A549 (cell line): ENCODE results near the gene FAM234B. TPM values are rescaled to one million over a fixed set of nuclear protein-coding genes. Genes with fewer than 3 reads are reported as not detected.

Experiments used
- ATAC-seq, 2 experiments: fragments of 200-7000 bp in 1 of 2; fragments of >200 bp in 1 of 2; cut with Nextera tagmentation in 1 of 2; cut with Tn5 transposase in 1 of 2; 3 replicates each; pipeline versions ENCODE4 v1.8.0 to v1.9.1; 2018 to 2020; ENCODE audit warnings: mild to moderate bottlenecking in 1 of 2, moderate library complexity in 1 of 2
- CTCF ChIA-PET: fragments of 300-600 bp; sonication (Branson Sonifier 250); formaldehyde crosslinking; extraction: SDS; loops from one replicate; lab custom pipeline; 2021; ENCODE audit warnings: antibody characterized with exemption, inconsistent platforms; lab: Yijun Ruan, JAX
- POLR2A ChIA-PET: fragments of 350-600 bp; formaldehyde crosslinking; extraction: SDS; loops from one replicate; lab custom pipeline; 2021; ENCODE audit warnings: antibody characterized with exemption, inconsistent platforms; lab: Yijun Ruan, JAX
- DNase-seq, 2 experiments: peaks; one replicate each; pipeline versions ENCODE4 v3.0.0 to v3.0.0-alpha.2; 2011 to 2016; ENCODE audit warnings: low read depth in 1 of 2, low spot score in 1 of 2
- FAIRE-seq: peaks from 2 replicates; lab custom pipeline; 2011; peaks lifted over from hg19 to GRCh38; lab: Jason Lieb, UNC
- H3K27ac ChIP-seq, 2 experiments: fragments of >200 bp; sonication (Bioruptor Twin); formaldehyde crosslinking; 3 replicates each; pipeline ENCODE4 v1.5.1; 2016 to 2017
- H3K4me1 ChIP-seq: fragments of >200 bp; sonication (Bioruptor Twin); formaldehyde crosslinking; 3 replicates; pipeline ENCODE4 v1.6.1; 2016
- H3K4me2 ChIP-seq: fragments of >200 bp; sonication (Bioruptor Twin); formaldehyde crosslinking; 3 replicates; pipeline ENCODE4 v1.6.1; 2016
- H3K4me3 ChIP-seq: fragments of >200 bp; sonication (Bioruptor Twin); formaldehyde crosslinking; 3 replicates; pipeline ENCODE4 v1.5.1; 2016
- H3K9me3 ChIP-seq: fragments of >200 bp; sonication (Bioruptor Twin); formaldehyde crosslinking; 3 replicates; pipeline ENCODE4 v1.6.1; 2016
- ATOH8 ChIP-seq: fragments of 250-450 bp; sonication (Bioruptor Pico); IDR thresholded peaks from 2 replicates; pipeline ENCODE4 v1.5.0; 2020; ENCODE audit warnings: low read depth, mild to moderate bottlenecking, moderate library complexity
- BHLHE40 ChIP-seq: IDR thresholded peaks from 2 replicates; pipeline ENCODE4 v1.6.1; 2012; ENCODE audit warnings: low read depth, low read length, inconsistent platforms
- CBX2 ChIP-seq: fragments of 200-600 bp; sonication (generic); IDR thresholded peaks from 2 replicates; pipeline ENCODE4 v1.6.1; 2016; ENCODE audit warnings: low read depth, mild to moderate bottlenecking, borderline replicate concordance
- CEBPB ChIP-seq, 2 experiments: fragments of >200 bp in 1 of 2; sonication (Bioruptor Twin) in 1 of 2; formaldehyde crosslinking in 1 of 2; IDR thresholded peaks; 2 replicates each; pipeline ENCODE4 v1.6.1; 2012 to 2016
- EHF ChIP-seq: fragments of 250-450 bp; sonication (Bioruptor Pico); IDR thresholded peaks from 2 replicates; pipeline ENCODE4 v1.5.0; 2020; ENCODE audit warnings: mild to moderate bottlenecking
- EP300 ChIP-seq, 2 experiments: fragments of >200 bp; sonication (Bioruptor Twin); formaldehyde crosslinking; IDR thresholded peaks; 2 replicates in 1 of 2; 3 replicates in 1 of 2; pipeline ENCODE4 v1.6.1; 2016 to 2017
- ESRRA ChIP-seq: fragments of 150-350 bp; IDR thresholded peaks from 2 replicates; pipeline ENCODE4 v1.6.1; 2014; ENCODE audit warnings: mild to moderate bottlenecking, low read length, borderline replicate concordance
- FOSB ChIP-seq: fragments of 250-450 bp; sonication (Bioruptor Pico); IDR thresholded peaks from 2 replicates; pipeline ENCODE4 v1.5.0; 2020; ENCODE audit warnings: mild to moderate bottlenecking, moderate library complexity
- FOSL2 ChIP-seq, 2 experiments: fragments of 450-650 bp in 1 of 2; fragments of >200 bp in 1 of 2; sonication (Bioruptor Twin) in 1 of 2; formaldehyde crosslinking; IDR thresholded peaks; 2 replicates each; pipeline versions ENCODE4 v1.5.0 to v1.6.1; 2016 to 2020; ENCODE audit warnings: mild to moderate bottlenecking in 1 of 2, moderate library complexity in 1 of 2
- FOXS1 ChIP-seq: fragments of 250-450 bp; sonication (Bioruptor Pico); IDR thresholded peaks from 2 replicates; pipeline ENCODE4 v1.5.0; 2020; ENCODE audit warnings: mild to moderate bottlenecking, moderate library complexity
- HEYL ChIP-seq: fragments of 250-450 bp; sonication (Bioruptor Pico); IDR thresholded peaks from 2 replicates; pipeline ENCODE4 v1.8.0; 2021; ENCODE audit warnings: mild to moderate bottlenecking, moderate library complexity
- HOXB13 ChIP-seq: fragments of 250-450 bp; sonication (Bioruptor Pico); IDR thresholded peaks from 2 replicates; pipeline ENCODE4 v1.5.0; 2020; ENCODE audit warnings: low read depth, mild to moderate bottlenecking, moderate library complexity
- HOXB5 ChIP-seq: fragments of 250-450 bp; sonication (Bioruptor Pico); IDR thresholded peaks from 2 replicates; pipeline ENCODE4 v1.5.0; 2020; ENCODE audit warnings: mild to moderate bottlenecking, moderate library complexity
- JUN ChIP-seq, 2 experiments: fragments of >200 bp; sonication (Bioruptor Twin); formaldehyde crosslinking; IDR thresholded peaks; 2 replicates in 1 of 2; 3 replicates in 1 of 2; pipeline ENCODE4 v1.6.1; 2016 to 2017
- KDM1A ChIP-seq: fragments of 200-600 bp; sonication (generic); IDR thresholded peaks from 2 replicates; pipeline ENCODE4 v1.6.1; 2016; ENCODE audit warnings: low read depth, mild to moderate bottlenecking
- KDM5A ChIP-seq: fragments of 200-600 bp; sonication (generic); IDR thresholded peaks from 2 replicates; pipeline ENCODE4 v1.6.1; 2016; ENCODE audit warnings: antibody characterized with exemption, mild to moderate bottlenecking
- MYC ChIP-seq: IDR thresholded peaks from 2 replicates; pipeline ENCODE4 v1.6.1; 2012; ENCODE audit warnings: mild to moderate bottlenecking, inconsistent platforms, low read length, improper control_type of control experiment, borderline replicate concordance
- NFE2L2 ChIP-seq: fragments of 150-350 bp; conservative IDR thresholded peaks from 2 replicates; pipeline ENCODE4 v1.6.1; 2014; ENCODE audit warnings: low read length
- NPAS2 ChIP-seq: fragments of 250-450 bp; sonication (Bioruptor Pico); IDR thresholded peaks from 2 replicates; pipeline ENCODE4 v1.8.0; 2022; ENCODE audit warnings: mild to moderate bottlenecking, moderate library complexity, borderline replicate concordance
- PHF8 ChIP-seq: fragments of 200-600 bp; sonication (generic); IDR thresholded peaks from 2 replicates; pipeline ENCODE4 v1.6.1; 2016; ENCODE audit warnings: low read depth, mild to moderate bottlenecking, antibody characterized with exemption, moderate library complexity, borderline replicate concordance
- RARB ChIP-seq: fragments of 250-450 bp; sonication (Bioruptor Pico); IDR thresholded peaks from 2 replicates; pipeline ENCODE4 v1.8.0; 2021; ENCODE audit warnings: mild to moderate bottlenecking, moderate library complexity
- RCOR1 ChIP-seq: fragments of 150-350 bp; IDR thresholded peaks from 2 replicates; pipeline ENCODE4 v1.6.1; 2014; ENCODE audit warnings: antibody characterized with exemption, low read length, low read depth
- REST ChIP-seq: fragments of 200-600 bp; sonication (generic); IDR thresholded peaks from 2 replicates; pipeline ENCODE4 v1.6.1; 2016; ENCODE audit warnings: antibody characterized with exemption, mild to moderate bottlenecking, moderate library complexity
- RNF2 ChIP-seq: fragments of 200-600 bp; sonication (generic); IDR thresholded peaks from 2 replicates; pipeline ENCODE4 v1.6.1; 2016; ENCODE audit warnings: low read depth, mild to moderate bottlenecking, antibody characterized with exemption, moderate library complexity, borderline replicate concordance
- SMC3 ChIP-seq: fragments of >200 bp; sonication (Bioruptor Twin); formaldehyde crosslinking; IDR thresholded peaks from 3 replicates; pipeline ENCODE4 v1.6.1; 2018; ENCODE audit warnings: inconsistent platforms
- ZC3H11A ChIP-seq: fragments of 450-650 bp; IDR thresholded peaks from 2 replicates; pipeline ENCODE4 v1.6.1; 2014; ENCODE audit warnings: antibody characterized with exemption, mild to moderate bottlenecking
- ZFP36 ChIP-seq: fragments of 450-650 bp; IDR thresholded peaks from 2 replicates; pipeline ENCODE4 v1.6.1; 2014; ENCODE audit warnings: borderline replicate concordance; ENCODE audit not compliant: partially characterized antibody
- ZNF302 ChIP-seq: fragments of 250-450 bp; sonication (Bioruptor Pico); IDR thresholded peaks from 2 replicates; pipeline ENCODE4 v1.9.0; 2021; ENCODE audit warnings: inconsistent platforms, mild to moderate bottlenecking, moderate library complexity
- ZSCAN20 ChIP-seq: fragments of 250-450 bp; sonication (Bioruptor Pico); IDR thresholded peaks from 2 replicates; pipeline ENCODE4 v1.8.0; 2022; ENCODE audit warnings: mild to moderate bottlenecking, moderate library complexity
- WGBS: methylation state at CpG from one replicate; pipeline ENCODE4 v1.1.6; 2017; ENCODE audit errors: missing lambda C conversion rate; 5-methylcytosine and 5-hydroxymethylcytosine counted together
- polyA plus RNA-seq, 4 experiments: library from polyadenylated mRNA; depleted of rRNA in 3 of 4; stranded (reverse); fragments of >200 nt; fragmentation: RNase III in 1 of 4; extraction: RNeasy Plus Mini Kit Qiagen cat#74134 plus additional on column Dnase treatment in 1 of 4; gene quantifications; 2 replicates in 3 of 4; 3 replicates in 1 of 4; pipeline ENCODE4 v1.2.3, GENCODE V29; 2011 to 2017
- TF ChIP-seq, protein P1 (sequence below): fragments of >200 bp; sonication (Bioruptor Twin); formaldehyde crosslinking; IDR thresholded peaks from 3 replicates; pipeline ENCODE4 v1.5.1; 2016

FAM234B gene
- polyA plus RNA-seq, 2 of the 4 experiments (the other 2 are of a cell fraction): 2.6 to 7.5 TPM

DNA sequence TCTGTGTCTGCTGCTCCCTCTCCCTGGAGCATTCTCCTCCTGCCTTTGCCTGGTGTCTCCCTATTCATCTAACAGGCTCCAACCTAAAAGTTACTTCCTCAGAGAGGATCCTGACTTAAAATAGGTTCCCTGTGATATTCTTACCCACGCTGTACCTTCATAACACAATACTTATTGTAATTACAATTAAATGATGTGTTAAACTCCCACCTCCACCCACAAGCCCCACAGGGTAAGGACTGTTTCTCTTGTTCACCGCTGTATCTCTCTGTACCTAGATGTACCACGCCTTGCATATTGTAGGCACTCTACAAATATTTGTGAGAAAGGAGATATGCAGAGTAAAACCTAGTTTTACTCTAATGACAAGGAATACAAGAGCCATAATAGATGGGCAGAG lies 49.1 kb upstream of the FAM234B start:
- H3K4me2 ChIP-seq: no peak overlapping the region
- 92% methylated on average over 3 of the region's 3 CpGs for WGBS
- POLR2A ChIA-PET: no interaction called here
- no peak overlapping the region for H3K4me3 ChIP-seq
- no peak overlapping the region for H3K27ac ChIP-seq
- CTCF ChIA-PET: interaction anchor here (1.5 to 1.9 kb wide), 4 partner anchors 9 to 79 kb away, joined by 4 to 9 read pairs (median 7); no protein-coding TSS in a partner anchor
- FAIRE-seq (no peak), DNase-seq (no peak), ATAC-seq (no peak)
- H3K4me1 ChIP-seq: peaks cover 36% of the 10 kb centered on the region
- H3K9me3 ChIP-seq: no peaks in the 10 kb centered on the region
- TF ChIP-seq, protein P1, sequence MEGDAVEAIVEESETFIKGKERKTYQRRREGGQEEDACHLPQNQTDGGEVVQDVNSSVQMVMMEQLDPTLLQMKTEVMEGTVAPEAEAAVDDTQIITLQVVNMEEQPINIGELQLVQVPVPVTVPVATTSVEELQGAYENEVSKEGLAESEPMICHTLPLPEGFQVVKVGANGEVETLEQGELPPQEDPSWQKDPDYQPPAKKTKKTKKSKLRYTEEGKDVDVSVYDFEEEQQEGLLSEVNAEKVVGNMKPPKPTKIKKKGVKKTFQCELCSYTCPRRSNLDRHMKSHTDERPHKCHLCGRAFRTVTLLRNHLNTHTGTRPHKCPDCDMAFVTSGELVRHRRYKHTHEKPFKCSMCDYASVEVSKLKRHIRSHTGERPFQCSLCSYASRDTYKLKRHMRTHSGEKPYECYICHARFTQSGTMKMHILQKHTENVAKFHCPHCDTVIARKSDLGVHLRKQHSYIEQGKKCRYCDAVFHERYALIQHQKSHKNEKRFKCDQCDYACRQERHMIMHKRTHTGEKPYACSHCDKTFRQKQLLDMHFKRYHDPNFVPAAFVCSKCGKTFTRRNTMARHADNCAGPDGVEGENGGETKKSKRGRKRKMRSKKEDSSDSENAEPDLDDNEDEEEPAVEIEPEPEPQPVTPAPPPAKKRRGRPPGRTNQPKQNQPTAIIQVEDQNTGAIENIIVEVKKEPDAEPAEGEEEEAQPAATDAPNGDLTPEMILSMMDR: no peak
- no peak for TF ChIP-seq KDM5A
- no peak for TF ChIP-seq NFE2L2
- no peak for TF ChIP-seq ZSCAN20 (CRISPR knock-in tag)
- TF ChIP-seq HOXB13: no peak
- no peak for TF ChIP-seq BHLHE40
- TF ChIP-seq JUN (IDR thresholded peaks at IDR 0.05): no peak
- TF ChIP-seq SMC3: no peak
- TF ChIP-seq FOSL2 (IDR thresholded peaks at IDR 0.05): no peak
- TF ChIP-seq FOSL2 (CRISPR knock-in tag; IDR thresholded peaks at IDR 0.05): no peak
- TF ChIP-seq EP300 (IDR thresholded peaks at IDR 0.05): no peak
- no peak for TF ChIP-seq HOXB5
- TF ChIP-seq CBX2: no peak
- TF ChIP-seq FOSB (CRISPR knock-in tag): no peak
- TF ChIP-seq RARB (CRISPR knock-in tag): no peak

GRCh38 chr12:12996209-12996608 lies 48.0 kb upstream of the FAM234B start:
- TF ChIP-seq JUN (IDR thresholded peaks at IDR 0.05) (no peak), ZC3H11A (no peak), KDM5A (no peak), ESRRA (no peak), ATOH8 (no peak), NPAS2 (CRISPR knock-in tag) (no peak), FOXS1 (CRISPR knock-in tag) (no peak), SMC3 (no peak)
- TF ChIP-seq, all 56 proteins: peak for 0
- H3K4me1 ChIP-seq: peaks cover 33% of the 10 kb centered on the region
- WGBS: 87% methylated on average over 3 of the region's 3 CpGs
- ChIA-PET POLR2A (no interaction called here), CTCF (interaction anchor here (3.5 kb wide), 1 partner anchor 13 kb away, joined by 17 read pairs; no protein-coding TSS in a partner anchor)
- no peak overlapping the region for H3K4me2 ChIP-seq
- no peak overlapping the region for H3K4me3 ChIP-seq
- FAIRE-seq (no peak), ATAC-seq (no peak), DNase-seq (no peak)
- no peak overlapping the region for H3K27ac ChIP-seq
- H3K9me3 ChIP-seq: no peaks in the 10 kb centered on the region

GRCh38 chr12:12997156-12997555 lies 47.0 kb upstream of the FAM234B start:
- peaks cover 27% of the 10 kb centered on the region for H3K4me1 ChIP-seq
- TF ChIP-seq RNF2 (no peak), EHF (CRISPR knock-in tag) (no peak), RARB (CRISPR knock-in tag) (no peak), FOXS1 (CRISPR knock-in tag) (no peak), PHF8 (no peak), MYC (no peak), NPAS2 (CRISPR knock-in tag) (no peak), ZFP36 (no peak), HEYL (CRISPR knock-in tag) (no peak), ZNF302 (CRISPR knock-in tag) (no peak), RCOR1 (no peak), REST (no peak), KDM5A (no peak), CEBPB (IDR thresholded peaks at IDR 0.05) (no peak), KDM1A (no peak)
- DNase-seq (no peak), ATAC-seq (no peak), FAIRE-seq (no peak)
- WGBS: 87% methylated on average over 3 of the region's 3 CpGs
- ChIA-PET POLR2A (no interaction called here), CTCF (interaction anchor here (2.1 to 3.5 kb wide), 3 partner anchors 14 to 215 kb away, joined by 5 to 17 read pairs (median 11); no protein-coding TSS in a partner anchor)
- no peaks in the 10 kb centered on the region for H3K9me3 ChIP-seq
- H3K27ac ChIP-seq: no peak overlapping the region
- H3K4me2 ChIP-seq: no peak overlapping the region
- no peak overlapping the region for H3K4me3 ChIP-seq
